ENCODE results near the gene DPPA4.

Gene DPPA4

GRCh38 chr3:109355625-109356441, 18.5 kb upstream of the DPPA4 start:
- DNase-seq, result no peak
- no peak for TF ChIP-seq GATA1 (IDR thresholded peaks at IDR 0.05; ENCODE audit: low read depth, low read length)
- no peak for TF ChIP-seq POLR2A (IDR thresholded peaks at IDR 0.05; ENCODE audit: low read length)

- no peak for TF ChIP-seq POLR2A (IDR thresholded peaks at IDR 0.05; ENCODE audit: low read length)
- TF ChIP-seq GATA1 (IDR thresholded peaks at IDR 0.05; ENCODE audit: low read depth, low read length), result no peak
- DNase-seq, result no peak
These were observed 15.7 kb upstream of the DPPA4 start for GRCh38 chr3:109353057-109353456.

GRCh38 chr3:109351231-109351630, 13.9 kb upstream of the DPPA4 start:
- TF ChIP-seq POLR2A (IDR thresholded peaks at IDR 0.05; ENCODE audit: low read length) (no peak), GATA1 (IDR thresholded peaks at IDR 0.05; ENCODE audit: low read depth, low read length) (no peak)
- DNase-seq, result no peak

- no peak for TF ChIP-seq POLR2A (IDR thresholded peaks at IDR 0.05; ENCODE audit: low read length)
- no peak for TF ChIP-seq GATA1 (IDR thresholded peaks at IDR 0.05; ENCODE audit: low read depth, low read length)
- DNase-seq, result no peak
These were observed 9.5 kb upstream of the DPPA4 start for GRCh38 chr3:109346770-109347295.

GRCh38 chr3:109346099-109346498, 8.8 kb upstream of the DPPA4 start:
- TF ChIP-seq GATA1 (IDR thresholded peaks at IDR 0.05; ENCODE audit: low read depth, low read length) (no peak), POLR2A (IDR thresholded peaks at IDR 0.05; ENCODE audit: low read length) (no peak)

GRCh38 chr3:109339714-109340648, 2.6 kb upstream of the DPPA4 start:
- TF ChIP-seq POLR2A (IDR thresholded peaks at IDR 0.05; ENCODE audit: low read length) (no peak), GATA1 (IDR thresholded peaks at IDR 0.05; ENCODE audit: low read depth, low read length) (no peak)
- DNase-seq, result no peak

More at GRCh38 chr3:109346099-109346498, 8.8 kb upstream of the DPPA4 start:
- DNase-seq, result no peak

GRCh38 chr3:109339197-109339596, 1.9 kb upstream of the DPPA4 start:
- no peak for DNase-seq
- TF ChIP-seq GATA1 (IDR thresholded peaks at IDR 0.05; ENCODE audit: low read depth, low read length), result no peak
- TF ChIP-seq POLR2A (IDR thresholded peaks at IDR 0.05; ENCODE audit: low read length), result no peak

- TF ChIP-seq POLR2A (IDR thresholded peaks at IDR 0.05; ENCODE audit: low read length), result no peak
- TF ChIP-seq GATA1 (IDR thresholded peaks at IDR 0.05; ENCODE audit: low read depth, low read length), result no peak
- DNase-seq, result no peak
These were observed 976 bp upstream of the DPPA4 start for GRCh38 chr3:109338322-109338721.

- DNase-seq, result peak in 1 of 2 experiments; percentile 6
- TF ChIP-seq GATA1 (IDR thresholded peaks at IDR 0.05; ENCODE audit: low read depth, low read length), result no peak
- TF ChIP-seq POLR2A (IDR thresholded peaks at IDR 0.05; ENCODE audit: low read length), result no peak
These were observed 970 bp downstream of the DPPA4 start for GRCh38 chr3:109336291-109336861.

GRCh38 chr3:109334572-109334971, 2.8 kb downstream of the DPPA4 start:
- TF ChIP-seq POLR2A (IDR thresholded peaks at IDR 0.05; ENCODE audit: low read length) (no peak), GATA1 (IDR thresholded peaks at IDR 0.05; ENCODE audit: low read depth, low read length) (no peak)
- no peak for DNase-seq

- DNase-seq, result no peak
- TF ChIP-seq GATA1 (IDR thresholded peaks at IDR 0.05; ENCODE audit: low read depth, low read length) (no peak), POLR2A (IDR thresholded peaks at IDR 0.05; ENCODE audit: low read length) (no peak)
These were observed 5.7 kb downstream of the DPPA4 start for GRCh38 chr3:109331692-109332091.

GRCh38 chr3:109330405-109330804, 6.9 kb downstream of the DPPA4 start:
- TF ChIP-seq POLR2A (IDR thresholded peaks at IDR 0.05; ENCODE audit: low read length) (no peak), GATA1 (IDR thresholded peaks at IDR 0.05; ENCODE audit: low read depth, low read length) (no peak)
- no peak for DNase-seq

- no peak for DNase-seq
- TF ChIP-seq GATA1 (IDR thresholded peaks at IDR 0.05; ENCODE audit: low read depth, low read length), result no peak
- TF ChIP-seq POLR2A (IDR thresholded peaks at IDR 0.05; ENCODE audit: low read length), result no peak
These were observed 9.1 kb downstream of the DPPA4 start for GRCh38 chr3:109328202-109328601.

GRCh38 chr3:109325657-109326056, 11.7 kb downstream of the DPPA4 start:
- no peak for DNase-seq
- no peak for TF ChIP-seq GATA1 (IDR thresholded peaks at IDR 0.05; ENCODE audit: low read depth, low read length)
- no peak for TF ChIP-seq POLR2A (IDR thresholded peaks at IDR 0.05; ENCODE audit: low read length)

Measured in erythroblast (primary cell).